Right ventricle myocardium inferior (tissue), 1 donor: ENCODE results near the gene DIDO1. TPM values are rescaled to one million over a fixed set of nuclear protein-coding genes. Genes with fewer than 3 reads are reported as not detected.

Source experiments
- ATAC-seq: fragments of 200-7000 bp; cut with Tn5 transposase; one replicate; pipeline ENCODE4 v1.9.1; 2020; ENCODE audit warnings: mild to moderate bottlenecking, moderate library complexity
- DNase-seq: peaks from one replicate; pipeline ENCODE4 v3.0.0; 2021; ENCODE audit errors: missing footprints
- intact Hi-C: fragments of 100-400 bp; cut with DNase I; formaldehyde crosslinking; loops from one replicate; pipeline ENCODE4 v1.11.0; 2022
- total RNA-seq: library from RNA; stranded (reverse); fragmentation: NEBNext Ultra II Directional; extraction: Animal tissue kit (Norgen Biotek cat#: 25700); gene quantifications from one replicate; pipeline ENCODE4 v1.2.1, GENCODE V29; 2021
- donor health status: DM: no; HTN: yes; CAD: no; lungs with severe emphysema.

DIDO1 gene
- total RNA-seq, 1 donor from 2014 or later: 33.5 TPM

DNA sequence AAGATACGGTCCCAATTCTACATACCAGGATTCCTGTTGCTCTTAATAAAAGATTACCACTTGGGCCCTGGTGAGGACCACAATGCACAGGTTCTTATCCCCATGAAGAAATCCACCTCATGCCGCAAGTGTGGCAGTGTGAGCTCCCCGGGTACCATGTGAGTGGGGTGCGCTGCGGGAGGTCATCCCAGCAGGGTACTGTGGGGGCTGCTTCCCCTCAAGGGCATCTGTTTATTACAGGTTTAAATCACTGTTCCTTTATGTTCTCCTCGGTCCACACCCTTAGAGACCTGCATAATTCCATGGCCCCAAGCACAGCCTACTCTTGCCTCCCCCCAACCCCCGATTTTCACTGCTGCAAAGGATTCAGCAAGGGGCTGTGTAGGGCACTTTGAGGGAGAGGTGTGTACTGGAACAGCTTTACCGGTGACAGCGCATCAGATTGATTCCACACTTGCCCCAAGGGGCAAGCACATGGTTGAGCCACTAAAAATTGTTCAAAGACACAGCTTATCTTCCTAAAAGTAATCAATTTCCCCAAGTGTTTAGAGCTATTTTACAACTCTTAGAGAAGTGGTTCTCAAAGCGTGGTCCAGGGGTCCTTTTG, 6.2 kb downstream of the DIDO1 start:
- DNase-seq (no peak), ATAC-seq (no peak)
- intact Hi-C loops: no loop called here

DNA sequence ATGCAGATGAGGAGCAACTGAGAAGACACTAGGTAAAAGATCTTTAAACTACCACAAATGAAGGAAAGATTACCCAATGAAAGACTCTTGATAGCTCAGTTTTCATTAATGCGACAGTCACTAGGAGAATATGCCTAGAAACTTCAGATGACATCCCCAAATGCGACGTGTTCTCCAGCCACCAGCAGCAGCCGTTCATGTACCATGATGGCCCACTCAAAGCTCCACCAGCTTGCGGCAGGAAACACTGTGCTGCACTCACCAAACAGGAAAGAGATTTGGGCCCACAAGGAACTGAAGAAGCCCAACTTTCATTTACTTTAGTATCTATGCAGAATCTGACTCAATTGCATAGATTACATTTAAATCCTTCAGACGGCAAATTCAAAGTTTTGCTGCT, 7.5 kb downstream of the DIDO1 start:
- no peak for DNase-seq
- intact Hi-C loops: no loop called here
- ATAC-seq: no peak

DNA sequence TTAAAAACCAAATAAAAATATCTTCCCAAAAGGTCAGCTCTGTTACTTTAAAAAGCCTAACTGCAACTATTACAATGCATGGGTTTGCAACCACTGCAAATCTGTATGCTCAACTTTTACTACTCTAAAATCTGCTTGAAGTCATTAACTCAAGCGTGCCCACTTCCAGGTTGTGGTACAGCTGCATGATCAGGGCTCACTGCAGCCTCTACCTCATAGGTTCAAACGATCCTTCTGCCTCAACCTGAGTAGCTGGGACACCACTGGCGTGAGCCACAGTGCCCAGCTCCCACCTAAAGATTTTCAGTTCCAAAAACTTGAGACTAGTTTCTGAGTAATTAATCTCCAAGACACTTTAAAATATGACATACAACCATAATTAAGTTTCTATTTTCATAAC, 8.2 kb downstream of the DIDO1 start:
- no peak for ATAC-seq
- intact Hi-C loops: no loop called here
- no peak for DNase-seq

DNA sequence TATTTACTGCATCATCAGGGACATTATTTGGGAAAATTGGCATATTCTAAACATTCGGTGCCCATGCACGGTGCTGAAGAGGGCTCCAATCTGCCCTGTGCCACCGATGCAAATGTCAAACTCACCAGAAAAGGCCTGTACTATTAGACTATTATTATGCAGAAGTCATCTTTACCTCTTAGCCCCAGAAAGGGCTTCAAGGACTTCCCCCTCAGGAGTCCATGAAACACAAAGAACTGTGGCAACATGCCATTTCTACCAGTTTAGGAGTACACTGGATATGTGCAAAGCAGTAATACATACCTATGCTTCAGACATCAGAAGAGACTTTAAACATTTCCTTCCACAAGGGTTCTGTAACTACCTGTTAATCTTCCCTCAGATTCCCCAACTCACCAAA, 8.6 kb downstream of the DIDO1 start:
- DNase-seq (no peak), ATAC-seq (no peak)
- intact Hi-C loops: no loop called here

DNA sequence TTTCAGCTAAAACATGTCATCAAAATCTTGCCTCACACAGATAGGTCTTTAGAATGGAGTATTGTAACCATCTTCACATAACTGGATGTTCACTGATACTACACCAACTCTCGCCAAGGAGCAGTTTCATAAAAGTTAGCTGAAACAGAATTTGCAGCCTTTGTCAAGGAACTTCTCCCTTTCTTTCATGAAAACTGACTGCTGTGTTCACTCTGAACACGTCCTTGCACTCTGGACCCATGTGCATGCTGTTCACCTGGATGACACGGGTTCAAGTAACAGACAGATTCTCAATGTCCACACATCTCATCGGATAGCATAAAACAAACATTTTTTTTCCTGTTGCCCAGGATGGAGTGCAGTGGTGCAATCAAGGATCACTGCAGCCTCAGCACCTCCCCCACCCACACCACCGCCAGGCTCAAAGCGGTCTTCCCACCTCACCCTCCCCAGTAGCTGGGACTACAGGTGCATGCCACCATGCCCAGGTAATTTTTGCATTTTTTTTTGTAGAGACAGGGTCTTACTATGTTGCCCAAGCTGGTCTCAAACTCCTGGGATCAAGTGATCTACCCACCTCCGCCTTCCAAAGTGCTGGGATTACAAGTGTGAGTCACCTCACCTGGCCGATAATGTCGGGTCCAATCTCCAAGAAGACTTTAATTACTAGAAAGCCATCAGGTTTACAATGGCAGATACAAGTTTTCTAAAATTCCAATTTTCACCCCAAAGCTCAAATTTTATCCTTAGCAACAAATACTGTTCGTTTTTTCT, 9.4 kb downstream of the DIDO1 start:
- ATAC-seq: no peak
- DNase-seq: no peak
- intact Hi-C loops: no loop called here

DNA sequence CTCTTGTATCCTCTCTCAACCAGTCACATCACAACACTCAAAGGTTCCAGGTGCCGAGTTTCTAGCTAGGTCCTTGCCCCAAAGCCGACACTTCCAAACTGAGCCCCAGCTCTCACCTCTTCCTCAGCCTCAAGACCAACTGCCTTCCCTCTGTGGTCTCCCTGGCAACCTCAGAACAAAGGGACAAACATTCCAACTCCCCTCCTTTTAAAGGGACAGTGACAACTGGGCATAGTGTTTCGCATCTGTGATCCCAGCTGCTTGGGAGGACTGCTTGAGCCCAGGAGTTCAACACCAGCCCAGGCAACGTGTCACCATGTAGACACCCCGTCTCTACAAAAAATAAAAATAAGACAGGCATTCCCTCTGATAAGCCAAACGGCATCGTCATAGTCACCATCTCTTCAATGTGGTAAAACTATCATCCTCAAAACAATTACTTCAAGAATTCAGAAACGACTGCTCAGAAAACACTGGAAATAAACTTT, 11.3 kb downstream of the DIDO1 start:
- ATAC-seq: peak; percentile 54
- intact Hi-C loops: no loop called here
- no peak for DNase-seq

DNA sequence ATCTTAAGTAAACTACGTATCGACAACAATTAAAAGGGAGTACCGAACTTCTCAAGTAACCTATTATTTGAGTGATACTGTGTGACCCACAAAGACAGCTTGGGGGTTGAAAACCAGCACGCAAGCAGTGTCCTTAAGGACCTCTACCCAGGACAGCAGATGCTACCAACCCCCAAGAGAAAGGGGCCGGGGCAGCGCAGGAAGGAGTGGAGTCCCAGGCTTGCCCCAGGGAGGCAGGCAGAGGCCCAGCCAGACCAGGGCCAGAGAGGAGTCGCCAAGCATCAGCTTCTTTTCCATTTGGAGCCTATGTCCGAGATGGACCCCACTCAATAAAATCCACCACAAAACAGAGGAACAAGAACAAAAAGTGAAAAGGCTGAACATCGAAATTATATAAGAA, 11.9 kb downstream of the DIDO1 start:
- DNase-seq: no peak
- intact Hi-C loops: no loop called here
- ATAC-seq: no peak

DNA sequence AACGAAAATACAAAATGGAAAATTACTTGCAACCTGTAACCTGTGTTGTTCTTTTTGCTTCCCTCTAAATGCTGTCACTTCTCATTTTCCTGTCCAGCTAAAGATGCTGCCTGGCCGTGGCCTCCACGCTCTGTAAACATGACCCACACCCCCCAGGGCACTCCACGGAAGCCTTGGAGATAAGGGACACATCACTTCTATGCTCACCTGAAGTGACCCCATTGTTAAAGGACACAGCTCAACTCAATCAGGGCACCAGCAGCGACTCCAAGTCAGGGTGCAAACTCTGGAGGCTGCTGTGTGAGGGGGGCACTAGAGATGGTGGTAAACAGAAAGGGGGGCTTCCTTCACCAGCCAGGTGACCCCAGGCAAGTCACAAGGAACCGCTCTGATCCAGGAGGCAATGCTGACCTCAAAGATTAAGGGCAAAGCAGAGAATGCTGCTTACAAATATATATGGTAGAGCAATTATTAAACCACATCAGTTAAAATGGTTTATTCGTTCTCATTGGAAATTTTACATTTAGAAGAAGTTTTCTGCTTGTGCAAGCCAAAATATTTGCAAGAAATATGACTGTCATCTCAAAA, 13.2 kb downstream of the DIDO1 start:
- ATAC-seq: no peak
- intact Hi-C loops: no loop called here
- no peak for DNase-seq

DNA sequence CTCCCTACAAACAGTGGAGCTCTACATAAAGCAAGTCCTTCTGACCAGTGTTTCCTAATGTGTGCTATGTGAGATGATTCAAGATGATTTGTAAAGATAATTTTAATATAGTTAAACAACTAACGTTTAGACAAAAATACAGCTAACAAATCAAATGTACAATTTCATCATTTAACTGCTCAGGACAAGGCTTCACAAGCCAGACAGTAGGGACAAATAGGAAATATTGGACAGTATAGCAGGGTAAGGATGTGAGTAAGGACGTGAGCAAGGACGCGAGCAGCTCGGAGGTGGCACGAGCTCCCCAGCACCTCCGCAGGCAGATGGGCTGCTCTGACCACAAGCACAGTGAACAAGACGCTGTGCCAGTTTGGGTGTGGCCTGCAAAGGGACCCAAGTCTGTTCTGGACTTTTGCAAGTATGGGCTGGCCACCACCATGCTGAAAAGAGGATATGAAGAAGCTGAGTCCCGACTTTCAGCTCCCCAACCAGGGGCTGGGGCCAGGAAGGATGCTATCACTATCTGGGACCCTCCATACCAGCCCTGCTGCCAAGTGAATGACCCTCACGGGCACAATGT, 14.5 kb downstream of the DIDO1 start:
- intact Hi-C loops: no loop called here
- DNase-seq: no peak
- ATAC-seq: no peak

DNA sequence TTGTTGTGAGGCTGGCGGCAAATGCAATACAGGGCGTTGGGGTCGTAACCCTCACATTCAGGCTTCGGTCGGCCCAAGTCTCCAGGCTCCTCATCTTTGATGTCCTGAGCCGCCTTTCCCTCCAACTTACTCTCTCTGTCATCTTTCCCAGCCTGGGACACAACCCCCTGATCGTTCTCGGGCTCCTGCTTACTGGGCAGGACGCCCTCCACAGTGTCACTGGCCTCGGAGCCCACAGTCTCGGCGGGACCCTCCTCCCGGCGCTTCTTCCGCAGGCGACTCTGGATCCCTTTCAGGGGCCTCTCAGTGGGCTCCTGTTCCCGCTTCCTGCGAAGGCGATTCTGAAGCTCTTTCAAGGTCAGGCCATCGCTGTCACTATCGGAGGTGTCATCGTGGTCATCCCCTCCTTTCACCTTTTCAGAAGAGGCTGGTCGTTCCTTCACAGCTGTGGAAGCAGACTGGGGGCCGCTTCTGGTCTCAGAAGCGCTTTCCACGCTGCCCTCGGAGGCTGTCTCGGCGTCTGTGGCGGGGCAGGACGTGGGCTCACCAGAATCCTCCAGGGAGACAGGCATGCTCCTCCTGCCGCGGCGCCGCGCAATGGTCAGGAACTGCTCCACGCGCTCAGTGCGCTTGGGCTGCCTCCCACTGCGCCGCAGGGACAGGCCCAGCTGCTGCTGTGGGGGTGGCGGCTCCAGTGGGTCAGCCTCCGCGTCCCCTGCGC, 15.4 kb downstream of the DIDO1 start:
- ATAC-seq (no peak), DNase-seq (no peak)
- intact Hi-C loops: no loop called here

DNA sequence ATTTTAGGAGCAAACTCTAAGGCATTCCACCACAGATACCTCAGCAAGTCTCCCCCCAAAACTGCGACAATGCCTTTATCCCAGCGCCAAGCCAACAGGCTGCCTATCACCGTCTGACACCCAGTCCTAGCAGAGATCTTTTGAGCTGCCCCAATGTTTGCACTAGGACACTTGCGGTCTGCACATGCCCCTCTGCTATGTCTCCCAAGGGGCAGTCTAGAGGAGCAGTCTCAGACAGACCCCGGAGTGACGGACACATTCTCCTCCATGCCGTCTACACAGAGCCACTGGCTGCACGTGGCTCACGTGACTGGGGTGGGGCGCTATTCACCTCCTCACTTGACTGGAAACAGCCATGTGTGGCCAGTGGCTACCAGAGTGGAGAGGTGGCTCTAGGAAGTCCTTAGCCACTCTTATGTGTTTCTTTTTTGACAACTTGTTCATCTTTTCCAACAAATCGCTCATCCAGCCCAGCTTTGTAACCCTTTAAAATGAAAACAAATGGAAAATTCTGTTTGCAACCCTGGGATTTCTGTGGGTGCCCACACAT, 16.0 kb downstream of the DIDO1 start:
- no peak for ATAC-seq
- intact Hi-C loops: no loop called here
- DNase-seq: no peak

DNA sequence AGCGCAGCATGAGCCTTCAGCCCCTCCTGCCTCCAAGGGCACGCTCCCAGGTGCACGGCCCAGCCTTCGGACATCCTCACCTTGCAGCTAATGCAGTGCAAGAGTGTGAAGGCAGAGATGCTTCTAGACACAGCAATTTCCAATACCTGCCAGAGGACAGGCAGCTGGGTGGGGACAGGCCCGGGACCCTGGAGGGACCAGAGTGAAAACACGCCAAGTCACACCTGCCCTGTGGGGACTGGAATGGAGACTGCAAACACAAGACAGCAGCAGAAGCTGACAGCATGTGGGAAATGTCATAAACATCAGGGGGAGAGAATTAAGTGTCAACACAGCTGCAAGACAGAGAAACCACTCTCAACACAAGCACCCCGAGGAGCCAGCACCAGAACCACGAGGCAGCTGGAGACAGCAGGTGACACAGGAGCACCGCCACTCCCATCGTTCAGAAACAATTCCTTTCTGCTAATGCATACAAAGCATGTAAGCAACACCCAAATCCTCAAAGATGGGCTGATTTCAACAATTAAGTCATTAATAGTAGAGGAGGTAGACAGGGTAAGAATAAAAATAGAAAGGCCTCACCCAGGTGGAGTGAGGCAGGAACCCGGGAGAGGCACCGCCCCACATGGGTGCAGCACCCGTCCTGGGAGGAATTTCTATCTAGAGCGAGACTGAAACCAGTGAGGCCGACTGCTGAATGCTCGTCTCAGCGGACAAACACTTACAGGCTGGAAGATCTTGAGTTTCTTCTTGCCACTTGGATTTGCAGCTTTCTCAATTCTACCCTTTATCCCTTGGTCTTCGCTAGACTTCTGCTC, 17.1 kb downstream of the DIDO1 start:
- intact Hi-C loops: no loop called here
- no peak for DNase-seq
- no peak for ATAC-seq

DNA sequence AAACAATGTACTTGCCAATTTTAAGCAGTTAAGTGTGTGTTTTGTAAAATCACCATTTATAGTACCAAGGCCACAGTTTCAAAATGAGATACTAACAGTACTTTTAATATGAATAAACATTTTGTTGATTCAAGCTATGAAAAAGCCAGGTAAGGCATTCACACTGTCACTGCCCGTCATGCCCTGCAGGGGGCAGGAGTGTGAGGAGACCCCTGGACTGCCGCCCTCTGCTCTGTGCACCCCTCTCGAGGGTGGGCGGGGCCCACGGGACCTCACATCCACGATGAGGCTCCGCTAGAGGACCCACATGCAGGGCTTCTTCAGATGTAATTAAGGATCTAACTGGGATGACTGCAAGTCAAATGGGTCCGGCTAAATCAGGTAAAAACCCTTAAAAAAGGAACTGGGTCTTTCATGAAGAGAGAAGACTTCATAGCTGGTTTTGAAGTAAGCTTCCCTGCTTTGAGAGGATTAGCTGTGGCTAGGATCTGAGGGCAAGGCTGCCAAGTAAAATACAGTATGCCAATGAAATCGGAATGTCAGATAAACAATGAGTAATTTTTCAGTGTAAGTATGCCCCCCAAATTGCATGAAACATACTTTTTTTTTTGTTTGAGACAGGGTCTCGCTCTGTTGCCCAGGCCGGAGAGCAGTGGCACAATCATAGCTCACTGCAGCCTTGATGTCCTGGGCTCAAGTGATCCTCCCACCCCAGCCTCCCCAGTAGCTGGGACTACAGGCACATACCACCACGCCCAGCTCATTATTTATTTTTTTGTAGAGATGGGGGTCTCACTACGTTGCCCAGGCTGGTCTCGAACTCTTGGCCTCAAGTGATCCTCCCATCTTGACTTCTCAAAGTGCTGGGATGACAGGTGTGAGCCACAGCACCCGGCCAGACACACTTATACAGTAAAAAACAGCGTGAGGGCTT, 18.7 kb downstream of the DIDO1 start:
- no peak for DNase-seq
- ATAC-seq: no peak

DNA sequence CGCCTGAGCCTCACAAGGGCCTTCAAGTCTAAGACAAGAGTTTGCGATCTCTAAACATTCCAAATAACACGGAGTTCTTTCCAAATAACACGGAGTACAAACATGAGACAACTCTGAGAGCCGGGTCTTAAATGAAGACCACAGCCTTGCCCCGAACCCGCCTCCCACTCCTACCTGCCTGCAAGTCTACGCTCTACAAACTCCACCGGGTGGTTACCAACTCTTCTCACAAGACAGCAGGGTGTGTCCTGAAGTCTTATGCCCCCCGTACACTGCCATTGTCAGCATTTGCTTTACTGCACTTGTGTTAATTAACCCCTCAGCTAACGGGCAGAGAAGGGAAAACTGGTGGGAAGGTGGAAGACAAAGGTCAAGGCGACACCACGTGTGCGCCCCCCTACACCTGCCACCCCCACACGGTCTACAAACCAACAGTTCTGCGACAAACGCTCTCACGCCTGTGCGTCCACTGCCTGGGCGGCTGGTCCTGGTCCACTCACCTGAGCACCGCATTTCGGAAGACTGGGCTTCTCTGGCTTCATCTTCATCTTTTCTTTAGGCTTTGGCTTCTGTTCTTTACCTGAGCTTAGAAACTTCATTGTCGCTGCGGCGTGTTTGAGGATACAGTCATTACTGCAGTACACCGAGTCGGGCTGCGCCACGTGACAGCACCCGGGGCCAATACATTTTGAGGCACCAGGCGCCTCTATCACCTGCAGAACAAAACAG, 19.5 kb downstream of the DIDO1 start:
- no peak for DNase-seq
- ATAC-seq: no peak
- intact Hi-C loops: no loop called here

More for the DNA sequence above, 18.7 kb downstream of the DIDO1 start:
- intact Hi-C loops: no loop called here

DNA sequence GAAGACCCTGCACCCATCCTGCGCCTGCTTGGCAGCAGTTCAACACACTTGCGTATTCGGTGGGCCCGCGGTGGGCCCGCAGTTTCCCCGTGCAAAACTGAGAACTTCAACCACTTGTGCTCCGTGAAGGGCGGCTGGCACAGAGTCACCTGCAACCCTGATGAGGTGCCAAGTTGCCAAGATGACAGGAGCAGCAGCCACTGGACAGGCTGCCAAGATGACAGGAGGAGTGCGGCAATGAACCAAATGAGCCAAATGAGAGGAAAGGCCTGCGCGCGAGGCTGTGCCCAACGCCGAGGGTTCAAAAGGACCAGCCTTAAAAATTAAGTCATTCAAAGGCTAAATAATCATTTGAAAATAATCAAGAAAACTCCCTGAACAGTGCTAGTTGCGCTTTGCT, 20.1 kb downstream of the DIDO1 start:
- DNase-seq: no peak

DNA sequence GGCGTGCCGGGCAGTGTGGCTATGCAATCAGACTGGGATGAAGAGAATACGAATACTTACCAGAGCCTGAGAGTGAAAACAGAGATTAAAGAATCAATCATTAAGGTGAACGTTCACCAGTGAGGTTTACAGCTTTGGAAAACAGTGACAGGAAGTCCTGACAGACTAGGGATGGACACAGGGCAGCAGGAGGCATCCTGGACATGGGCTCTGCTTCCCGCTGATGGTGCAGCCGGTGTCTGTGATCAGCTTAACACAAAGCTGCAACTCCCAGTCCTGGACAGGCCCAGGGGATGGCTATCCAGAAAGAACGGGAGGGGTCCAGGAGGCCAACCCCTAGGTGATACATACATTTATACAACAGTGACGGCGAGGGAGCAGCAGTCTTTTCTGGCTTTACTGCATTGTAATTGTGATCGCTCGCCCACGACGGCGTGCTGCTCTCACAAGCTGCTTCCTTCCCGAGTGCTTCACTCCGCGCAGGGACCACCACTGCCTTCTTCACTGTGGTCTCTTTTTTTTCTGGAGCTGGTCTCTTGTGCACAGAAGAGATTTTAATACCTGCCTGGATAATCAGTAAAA, 20.7 kb downstream of the DIDO1 start:
- ATAC-seq: no peak

More for the DNA sequence above, 20.1 kb downstream of the DIDO1 start:
- ATAC-seq: peak; percentile 65
- intact Hi-C loops: no loop called here

More for the DNA sequence above, 20.7 kb downstream of the DIDO1 start:
- intact Hi-C loops: no loop called here
- DNase-seq: no peak
